H9 (cell line): ENCODE measurements around the gene GCA. TPM values are rescaled to one million over a fixed set of nuclear protein-coding genes. Genes with fewer than 3 reads are reported as not detected.

ENCODE experiments used
- DNase-seq: peaks from one replicate; pipeline ENCODE4 v3.0.0-alpha.2; 2017
- H2AFZ ChIP-seq: one replicate; pipeline ENCODE4 v1.6.1; 2013; ENCODE audit warnings: mild to moderate bottlenecking, low read length, control low read depth, moderate library complexity
- H2AK5ac ChIP-seq: 2 replicates; pipeline ENCODE4 v1.6.1; 2013; ENCODE audit warnings: low read length, control low read depth, mixed read lengths; ENCODE audit not compliant: insufficient read length
- H2BK120ac ChIP-seq: one replicate; pipeline ENCODE4 v1.6.1; 2013; ENCODE audit warnings: low read depth, mild to moderate bottlenecking, low read length, control low read depth, inconsistent platforms; ENCODE audit not compliant: poor library complexity, severe bottlenecking
- H2BK12ac ChIP-seq: 2 replicates; pipeline ENCODE4 v1.6.1; 2013; ENCODE audit warnings: low read length, control low read depth, mixed read lengths, low read depth; ENCODE audit not compliant: insufficient read length
- H2BK15ac ChIP-seq: 2 replicates; pipeline ENCODE4 v1.6.1; 2013; ENCODE audit warnings: low read depth, low read length, control low read depth
- H2BK20ac ChIP-seq: one replicate; pipeline ENCODE4 v1.6.1; 2013; ENCODE audit warnings: low read depth, mild to moderate bottlenecking, low read length, control low read depth, inconsistent platforms; ENCODE audit not compliant: poor library complexity, severe bottlenecking
- H2BK5ac ChIP-seq: 2 replicates; pipeline ENCODE4 v1.6.1; 2013; ENCODE audit warnings: low read length, control low read depth, mixed read lengths; ENCODE audit not compliant: insufficient read length
- H3K14ac ChIP-seq: 2 replicates; pipeline ENCODE4 v1.6.1; 2013; ENCODE audit warnings: low read length, control low read depth; ENCODE audit not compliant: insufficient read depth
- H3K18ac ChIP-seq: 2 replicates; pipeline ENCODE4 v1.6.1; 2013; ENCODE audit warnings: low read depth, mild to moderate bottlenecking, mixed read lengths, low read length, control low read depth; ENCODE audit not compliant: insufficient read length
- H3K23ac ChIP-seq: 2 replicates; pipeline ENCODE4 v1.6.1; 2013; ENCODE audit warnings: low read length, control low read depth, mixed read lengths, low read depth; ENCODE audit not compliant: insufficient read length
- H3K23me2 ChIP-seq: 2 replicates; pipeline ENCODE4 v1.6.1; 2013; ENCODE audit warnings: low read depth, mild to moderate bottlenecking, mixed read lengths, low read length, control low read depth; ENCODE audit not compliant: insufficient read length, poor library complexity, severe bottlenecking
- H3K27ac ChIP-seq: 2 replicates; pipeline ENCODE4 v1.5.1; 2013; ENCODE audit warnings: low read length, control low read depth, mixed read lengths, low read depth; ENCODE audit not compliant: insufficient read length
- H3K27me3 ChIP-seq: 2 replicates; pipeline ENCODE4 v1.6.1; 2013; ENCODE audit warnings: low read length, control low read depth, inconsistent platforms; ENCODE audit not compliant: insufficient read depth
- H3K4ac ChIP-seq: 2 replicates; pipeline ENCODE4 v1.6.1; 2013; ENCODE audit warnings: low read depth, mild to moderate bottlenecking, control low read depth, inconsistent platforms, low read length, moderate library complexity
- H3K4me1 ChIP-seq: 2 replicates; pipeline ENCODE4 v1.6.1; 2013; ENCODE audit warnings: low read length, control low read depth, inconsistent platforms; ENCODE audit not compliant: insufficient read depth
- H3K4me2 ChIP-seq: 2 replicates; pipeline ENCODE4 v1.6.1; 2013; ENCODE audit warnings: low read length, control low read depth, mixed read lengths; ENCODE audit not compliant: insufficient read length, insufficient read depth
- H3K56ac ChIP-seq: 2 replicates; pipeline ENCODE4 v1.6.1; 2013; ENCODE audit warnings: low read depth, mild to moderate bottlenecking, mixed read lengths, low read length, control low read depth; ENCODE audit not compliant: insufficient read length
- H3K79me1 ChIP-seq: 2 replicates; pipeline ENCODE4 v1.6.1; 2013; ENCODE audit warnings: low read depth, mild to moderate bottlenecking, moderate library complexity, low read length, control low read depth, inconsistent platforms; ENCODE audit not compliant: insufficient read depth, poor library complexity, severe bottlenecking
- H3K79me2 ChIP-seq: 2 replicates; pipeline ENCODE4 v1.6.1; 2013; ENCODE audit warnings: low read length, control low read depth, inconsistent platforms; ENCODE audit not compliant: insufficient read depth
- H3K9ac ChIP-seq: 2 replicates; pipeline ENCODE4 v1.6.1; 2013; ENCODE audit warnings: low read length, control low read depth, mixed read lengths; ENCODE audit not compliant: insufficient read length; ENCODE audit errors: extremely low read depth
- H3K9me3 ChIP-seq: one replicate; pipeline ENCODE4 v1.6.1; 2013; ENCODE audit warnings: low read depth, low read length, inconsistent platforms; ENCODE audit not compliant: control insufficient read depth
- H3T11ph ChIP-seq: one replicate; pipeline ENCODE4 v1.6.1; 2013; ENCODE audit warnings: mild to moderate bottlenecking, low read length, control low read depth, inconsistent platforms
- H4K20me1 ChIP-seq: one replicate; pipeline ENCODE4 v1.6.1; 2013; ENCODE audit not compliant: control insufficient read depth, insufficient read length, insufficient read depth
- H4K5ac ChIP-seq: 2 replicates; pipeline ENCODE4 v1.6.1; 2013; ENCODE audit warnings: low read depth, mild to moderate bottlenecking, mixed read lengths, low read length, control low read depth; ENCODE audit not compliant: insufficient read length
- H4K8ac ChIP-seq: replicated peaks from 2 replicates; pipeline ENCODE4 v1.6.1; 2013; ENCODE audit warnings: low read length, control low read depth, mixed read lengths, low read depth; ENCODE audit not compliant: insufficient read length
- H4K91ac ChIP-seq: 2 replicates; pipeline ENCODE4 v1.6.1; 2013; ENCODE audit warnings: low read depth, mild to moderate bottlenecking, moderate library complexity, mixed read lengths, low read length, control low read depth; ENCODE audit not compliant: insufficient read length
- H3K27ac Mint-ChIP-seq, 3 experiments: 2 replicates in 2 of 3; 3 replicates in 1 of 3; pipeline ENCODE4 v1.8.0; 2020 to 2021; ENCODE audit warnings: mixed read lengths in 3 of 3, mild to moderate bottlenecking in 1 of 3, moderate library complexity in 1 of 3
- H3K27me3 Mint-ChIP-seq: 2 replicates; pipeline ENCODE4 v1.8.0; 2021; ENCODE audit warnings: low read depth, mild to moderate bottlenecking, moderate library complexity, mixed read lengths
- H3K36me3 Mint-ChIP-seq, 3 experiments: 2 replicates in 2 of 3; 3 replicates in 1 of 3; pipeline ENCODE4 v1.8.0; 2020 to 2021; ENCODE audit warnings: low read depth in 3 of 3, mixed read lengths in 3 of 3; ENCODE audit not compliant: insufficient read depth in 1 of 3
- H3K4me1 Mint-ChIP-seq, 2 experiments: 2 replicates each; pipeline ENCODE4 v1.8.0; 2020; ENCODE audit warnings: mixed read lengths in 2 of 2
- H3K4me3 Mint-ChIP-seq, 2 experiments: 2 replicates in 1 of 2; 3 replicates in 1 of 2; pipeline ENCODE4 v1.8.0; 2020 to 2021; ENCODE audit warnings: mild to moderate bottlenecking in 2 of 2, mixed read lengths in 2 of 2, moderate library complexity in 1 of 2
- H3K9me3 Mint-ChIP-seq, 2 experiments: 2 replicates in 1 of 2; 3 replicates in 1 of 2; pipeline ENCODE4 v1.8.0; 2020; ENCODE audit warnings: mild to moderate bottlenecking in 2 of 2, mixed read lengths in 2 of 2, moderate library complexity in 1 of 2
- CTCF ChIP-seq: fragments of 200-600 bp; sonication (generic); conservative IDR thresholded peaks from 3 replicates; pipeline ENCODE4 v1.8.0; 2021; ENCODE audit warnings: antibody characterized with exemption, mild to moderate bottlenecking
- WGBS: extraction: QIAGEN DNeasy Blood & Tissue Kit; methylation state at CpG from one replicate; pipeline ENCODE4 v1.1.7; 2013; ENCODE audit warnings: missing lambda C conversion rate, low lambda C conversion rate, mixed read lengths; ENCODE audit not compliant: insufficient read length; ENCODE audit errors: extremely low coverage; 5-methylcytosine and 5-hydroxymethylcytosine counted together
- total RNA-seq: library from RNA; stranded (reverse); gene quantifications from 2 replicates; pipeline ENCODE4 v1.2.1, GENCODE V29; 2021

GCA gene
- total RNA-seq, 1 experiment from 2014 or later: 31.0 TPM

- H3K4me1 Mint-ChIP-seq: peaks cover 21 to 23% of the 10 kb centered on the region in 2 experiments
- no peak overlapping the region for H4K5ac ChIP-seq
- no peaks in the 10 kb centered on the region for H3K9me3 Mint-ChIP-seq
- H3K27ac Mint-ChIP-seq: no peak overlapping the region
- no peak overlapping the region for H3K14ac ChIP-seq
- peaks cover 28% of the 10 kb centered on the region for H3K27me3 Mint-ChIP-seq
- H3K79me2 ChIP-seq: no peaks in the 10 kb centered on the region
- no peak overlapping the region for H3K4me2 ChIP-seq
- no peaks in the 10 kb centered on the region for H4K20me1 ChIP-seq
- WGBS: no CpG with 5 or more reads among the region's 3 CpGs
- no peak overlapping the region for H4K8ac ChIP-seq
- no peak overlapping the region for H2AFZ ChIP-seq
- H3K4ac ChIP-seq: no peak overlapping the region
- H3K9ac ChIP-seq: no peak overlapping the region
- no peaks in the 10 kb centered on the region for H3K27me3 ChIP-seq
- H3K23ac ChIP-seq: no peak overlapping the region
- H3K4me1 ChIP-seq: no peaks in the 10 kb centered on the region
- no peak overlapping the region for H2AK5ac ChIP-seq
- peaks cover 8% of the 10 kb centered on the region for H3K23me2 ChIP-seq
- H3K18ac ChIP-seq: no peak overlapping the region
- no peak for DNase-seq
- no peak overlapping the region for H2BK20ac ChIP-seq
- H2BK15ac ChIP-seq: no peak overlapping the region
- no peak overlapping the region for H2BK120ac ChIP-seq
- H3K9me3 ChIP-seq: no peaks in the 10 kb centered on the region
- H4K91ac ChIP-seq: no peak overlapping the region
- H2BK12ac ChIP-seq: no peak overlapping the region
- H3K36me3 Mint-ChIP-seq: peaks cover 0 to 4% (median 0%) of the 10 kb centered on the region in 3 experiments; a peak in 1 of 7 replicates
- no peak overlapping the region for H3K56ac ChIP-seq
- no peak overlapping the region for H3T11ph ChIP-seq
- peak overlapping the region in 1 of 2 experiments; percentile 88; a peak in 1 of 5 replicates for H3K4me3 Mint-ChIP-seq
- no peak overlapping the region for H2BK5ac ChIP-seq
- H3K79me1 ChIP-seq: no peaks in the 10 kb centered on the region
- no peak overlapping the region for H3K27ac ChIP-seq
- no peak for TF ChIP-seq CTCF
Measured at GRCh38 chr2:162317058-162317742, 26.7 kb upstream of the GCA start.
